ENCODE data around the gene VSTM2L.

DNA sequence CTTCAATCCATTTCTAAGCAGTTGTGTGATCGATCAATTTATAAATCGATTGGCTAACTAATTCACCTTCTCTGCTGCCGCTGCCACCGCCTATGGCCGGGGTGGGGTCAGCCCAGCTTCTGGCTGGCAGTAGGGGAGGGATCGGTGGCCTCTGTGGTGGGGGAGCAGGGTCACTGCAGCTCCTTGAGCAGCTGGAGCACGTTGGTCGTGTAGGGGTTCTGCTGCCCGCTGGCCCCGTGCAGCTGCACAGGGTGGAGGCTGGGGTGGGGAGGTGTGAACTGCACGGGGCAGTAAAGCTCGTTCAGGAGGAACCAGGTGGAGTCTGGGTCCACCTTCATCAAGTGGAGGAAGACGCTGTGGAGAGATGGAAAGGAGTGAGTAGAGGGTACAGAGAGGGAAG, 80.4 kb downstream of the VSTM2L start:
- TF ChIP-seq, protein P1, sequence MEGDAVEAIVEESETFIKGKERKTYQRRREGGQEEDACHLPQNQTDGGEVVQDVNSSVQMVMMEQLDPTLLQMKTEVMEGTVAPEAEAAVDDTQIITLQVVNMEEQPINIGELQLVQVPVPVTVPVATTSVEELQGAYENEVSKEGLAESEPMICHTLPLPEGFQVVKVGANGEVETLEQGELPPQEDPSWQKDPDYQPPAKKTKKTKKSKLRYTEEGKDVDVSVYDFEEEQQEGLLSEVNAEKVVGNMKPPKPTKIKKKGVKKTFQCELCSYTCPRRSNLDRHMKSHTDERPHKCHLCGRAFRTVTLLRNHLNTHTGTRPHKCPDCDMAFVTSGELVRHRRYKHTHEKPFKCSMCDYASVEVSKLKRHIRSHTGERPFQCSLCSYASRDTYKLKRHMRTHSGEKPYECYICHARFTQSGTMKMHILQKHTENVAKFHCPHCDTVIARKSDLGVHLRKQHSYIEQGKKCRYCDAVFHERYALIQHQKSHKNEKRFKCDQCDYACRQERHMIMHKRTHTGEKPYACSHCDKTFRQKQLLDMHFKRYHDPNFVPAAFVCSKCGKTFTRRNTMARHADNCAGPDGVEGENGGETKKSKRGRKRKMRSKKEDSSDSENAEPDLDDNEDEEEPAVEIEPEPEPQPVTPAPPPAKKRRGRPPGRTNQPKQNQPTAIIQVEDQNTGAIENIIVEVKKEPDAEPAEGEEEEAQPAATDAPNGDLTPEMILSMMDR (CRISPR knock-in tag; IDR thresholded peaks at IDR 0.05): no peak
- TF ChIP-seq, protein P2, sequence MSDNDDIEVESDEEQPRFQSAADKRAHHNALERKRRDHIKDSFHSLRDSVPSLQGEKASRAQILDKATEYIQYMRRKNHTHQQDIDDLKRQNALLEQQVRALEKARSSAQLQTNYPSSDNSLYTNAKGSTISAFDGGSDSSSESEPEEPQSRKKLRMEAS (IDR thresholded peaks at IDR 0.05): no peak
- TF ChIP-seq KDM4B (CRISPR knock-in tag; IDR thresholded peaks at IDR 0.05): no peak
- no peak for TF ChIP-seq POLR2AphosphoS2 (IDR thresholded peaks at IDR 0.05; ENCODE audit: low read depth, low read length)
- no peak for TF ChIP-seq ASH2L (IDR thresholded peaks at IDR 0.05; ENCODE audit: insufficient read length, low read depth, low read length)
- TF ChIP-seq, protein P3, sequence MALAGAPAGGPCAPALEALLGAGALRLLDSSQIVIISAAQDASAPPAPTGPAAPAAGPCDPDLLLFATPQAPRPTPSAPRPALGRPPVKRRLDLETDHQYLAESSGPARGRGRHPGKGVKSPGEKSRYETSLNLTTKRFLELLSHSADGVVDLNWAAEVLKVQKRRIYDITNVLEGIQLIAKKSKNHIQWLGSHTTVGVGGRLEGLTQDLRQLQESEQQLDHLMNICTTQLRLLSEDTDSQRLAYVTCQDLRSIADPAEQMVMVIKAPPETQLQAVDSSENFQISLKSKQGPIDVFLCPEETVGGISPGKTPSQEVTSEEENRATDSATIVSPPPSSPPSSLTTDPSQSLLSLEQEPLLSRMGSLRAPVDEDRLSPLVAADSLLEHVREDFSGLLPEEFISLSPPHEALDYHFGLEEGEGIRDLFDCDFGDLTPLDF (CRISPR knock-in tag; IDR thresholded peaks at IDR 0.05): no peak
- no peak for TF ChIP-seq EP300 (IDR thresholded peaks at IDR 0.05; ENCODE audit: low read depth in 2 of 2, low read length in 2 of 2)
- no peak for TF ChIP-seq EP300 (CRISPR knock-in tag; IDR thresholded peaks at IDR 0.05; ENCODE audit: borderline replicate concordance)
- no peak for TF ChIP-seq HNRNPLL (IDR thresholded peaks at IDR 0.05; ENCODE audit: low read depth, low read length, poor library complexity, severe bottlenecking)
- TF ChIP-seq POLR2A (IDR thresholded peaks at IDR 0.05; ENCODE audit: insufficient read depth in 1 of 2, low read depth in 2 of 2, low read length in 2 of 2): no peak

Measured in HepG2 (cell line).